Astrocyte of the cerebellum (primary cell): ENCODE results near the gene ABCB7.
A peak's percentile ranks its signal among the peaks of the same experiment; 100 is the strongest.
"Not testable (repeated sequence)": the region's sequence is repeated elsewhere in the genome, so short reads cannot be mapped to it uniquely, and the experiment has no call there.

Experiments used
- DNase-seq: peaks from one replicate; pipeline ENCODE4 v3.0.0-alpha.2; 2011; ENCODE audit warnings: low read depth
- H3K4me3 ChIP-seq: 2 replicates; pipeline ENCODE4 v1.5.1; 2011; ENCODE audit warnings: mild to moderate bottlenecking, low read depth, low read length, moderate library complexity
- in situ Hi-C: cut with HindIII; loops from 2 replicates; pipeline ENCODE4 v1.10.0; 2017; ENCODE audit warnings: low sequenced_read_pairs
- TF ChIP-seq, protein P1 (sequence below): IDR thresholded peaks from 2 replicates; pipeline ENCODE4 v1.5.1; 2012; ENCODE audit warnings: low read length, low read depth, moderate library complexity, mild to moderate bottlenecking; ENCODE audit errors: missing control alignments

ABCB7 gene

DNA sequence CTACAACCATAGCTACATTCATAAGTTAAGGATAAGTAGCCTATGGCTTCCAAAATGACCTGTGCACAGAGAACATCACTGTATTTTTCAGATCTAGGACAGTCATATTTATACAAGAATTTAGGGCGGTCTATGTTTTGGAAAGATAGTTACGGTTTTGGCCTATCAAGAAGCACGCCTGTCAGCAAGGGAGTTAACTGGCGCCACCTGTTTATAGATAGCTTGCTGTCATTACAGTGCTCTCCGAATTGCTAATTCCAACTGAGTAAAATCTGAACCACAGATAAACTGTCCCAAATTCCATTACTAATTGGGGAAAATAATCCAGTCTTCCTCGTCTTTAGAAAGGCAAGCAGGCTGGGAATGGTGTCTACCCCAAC, 646 bp downstream of the ABCB7 start:
- no peak for DNase-seq

DNA sequence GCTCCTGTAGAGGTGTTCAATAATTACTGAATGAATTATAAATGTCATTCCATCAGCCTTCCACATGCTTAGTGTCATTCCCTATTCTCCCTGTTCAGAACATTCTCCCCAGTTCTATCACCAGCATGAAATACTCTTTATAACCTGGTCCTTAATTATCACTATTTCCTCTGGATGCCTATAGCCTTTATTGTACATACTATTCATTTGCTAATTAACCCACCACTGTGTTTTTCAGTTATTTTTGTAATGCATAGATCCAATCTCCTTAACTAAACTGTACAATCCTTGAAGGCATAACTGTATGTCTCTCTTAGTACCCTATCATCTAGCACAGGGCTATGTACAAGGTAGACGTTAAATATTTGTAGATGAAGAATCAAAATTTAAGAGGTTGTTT, 1.2 kb downstream of the ABCB7 start:
- H3K4me3 ChIP-seq = no peak overlapping the region
- in situ Hi-C loops = no loop called here
- DNase-seq = no peak
- TF ChIP-seq, protein P1, sequence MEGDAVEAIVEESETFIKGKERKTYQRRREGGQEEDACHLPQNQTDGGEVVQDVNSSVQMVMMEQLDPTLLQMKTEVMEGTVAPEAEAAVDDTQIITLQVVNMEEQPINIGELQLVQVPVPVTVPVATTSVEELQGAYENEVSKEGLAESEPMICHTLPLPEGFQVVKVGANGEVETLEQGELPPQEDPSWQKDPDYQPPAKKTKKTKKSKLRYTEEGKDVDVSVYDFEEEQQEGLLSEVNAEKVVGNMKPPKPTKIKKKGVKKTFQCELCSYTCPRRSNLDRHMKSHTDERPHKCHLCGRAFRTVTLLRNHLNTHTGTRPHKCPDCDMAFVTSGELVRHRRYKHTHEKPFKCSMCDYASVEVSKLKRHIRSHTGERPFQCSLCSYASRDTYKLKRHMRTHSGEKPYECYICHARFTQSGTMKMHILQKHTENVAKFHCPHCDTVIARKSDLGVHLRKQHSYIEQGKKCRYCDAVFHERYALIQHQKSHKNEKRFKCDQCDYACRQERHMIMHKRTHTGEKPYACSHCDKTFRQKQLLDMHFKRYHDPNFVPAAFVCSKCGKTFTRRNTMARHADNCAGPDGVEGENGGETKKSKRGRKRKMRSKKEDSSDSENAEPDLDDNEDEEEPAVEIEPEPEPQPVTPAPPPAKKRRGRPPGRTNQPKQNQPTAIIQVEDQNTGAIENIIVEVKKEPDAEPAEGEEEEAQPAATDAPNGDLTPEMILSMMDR = no peak

More for the DNA sequence above, 646 bp downstream of the ABCB7 start:
- in situ Hi-C loops = no loop called here
- TF ChIP-seq, protein P1 = no peak
- peak overlapping the region; percentile 73 for H3K4me3 ChIP-seq

DNA sequence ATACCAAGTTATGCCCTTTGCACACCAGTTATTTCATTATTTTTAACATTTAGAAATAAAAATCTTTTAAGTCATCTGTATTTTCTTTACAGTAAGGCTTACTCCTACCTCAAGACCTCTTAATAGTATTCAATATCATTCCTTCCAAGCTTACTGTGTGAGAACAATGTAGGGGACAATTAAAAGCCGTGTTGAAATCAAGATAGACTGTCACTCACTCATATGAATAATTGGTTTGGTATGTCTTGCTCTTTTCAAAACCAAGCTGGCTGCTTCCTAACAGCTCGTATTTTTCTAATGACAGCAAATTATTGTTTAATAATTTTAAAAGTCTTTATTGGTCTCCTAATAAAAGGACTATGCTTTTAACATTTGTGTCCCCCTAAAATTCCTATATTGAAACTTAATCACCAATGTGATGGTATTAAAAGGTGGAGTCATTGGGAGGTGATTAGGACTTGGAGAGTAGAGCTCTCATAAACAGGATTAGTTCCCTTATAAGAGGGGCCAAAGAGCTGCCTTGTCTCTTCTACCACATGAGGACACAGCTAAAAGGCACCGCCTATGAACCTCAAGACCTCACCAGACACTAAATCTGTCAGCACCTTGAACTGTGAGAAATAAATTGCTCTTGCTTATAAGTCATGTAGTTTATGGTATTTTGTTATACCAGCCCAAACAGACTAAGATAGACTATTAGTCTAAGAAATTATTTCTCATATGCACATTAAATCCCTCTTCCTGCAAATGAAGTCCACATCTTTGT, 4.1 kb downstream of the ABCB7 start:
- in situ Hi-C loops = no loop called here
- TF ChIP-seq, protein P1 = no peak
- no peak overlapping the region for H3K4me3 ChIP-seq
- DNase-seq = no peak

DNA sequence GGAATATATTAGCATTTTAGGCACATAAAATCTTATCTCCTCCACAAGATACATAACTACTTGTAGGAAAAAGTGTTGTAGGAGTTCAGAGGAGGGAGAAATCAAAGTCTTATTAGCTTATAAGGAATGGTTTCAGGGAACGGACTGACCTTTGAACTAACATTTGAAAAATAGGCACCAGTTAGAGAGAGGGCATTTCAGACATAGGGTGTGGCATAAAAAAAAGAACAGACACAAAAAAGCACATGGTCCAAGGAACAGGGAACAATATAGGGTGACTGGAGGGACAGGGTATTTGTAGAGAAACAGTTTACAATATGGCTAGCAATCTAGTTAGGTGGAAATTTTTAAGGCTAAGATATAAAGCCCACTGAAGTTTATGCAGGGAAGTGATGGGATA, 6.4 kb downstream of the ABCB7 start:
- no peak overlapping the region for H3K4me3 ChIP-seq
- DNase-seq = no peak
- TF ChIP-seq, protein P1 = no peak
- in situ Hi-C loops = no loop called here

DNA sequence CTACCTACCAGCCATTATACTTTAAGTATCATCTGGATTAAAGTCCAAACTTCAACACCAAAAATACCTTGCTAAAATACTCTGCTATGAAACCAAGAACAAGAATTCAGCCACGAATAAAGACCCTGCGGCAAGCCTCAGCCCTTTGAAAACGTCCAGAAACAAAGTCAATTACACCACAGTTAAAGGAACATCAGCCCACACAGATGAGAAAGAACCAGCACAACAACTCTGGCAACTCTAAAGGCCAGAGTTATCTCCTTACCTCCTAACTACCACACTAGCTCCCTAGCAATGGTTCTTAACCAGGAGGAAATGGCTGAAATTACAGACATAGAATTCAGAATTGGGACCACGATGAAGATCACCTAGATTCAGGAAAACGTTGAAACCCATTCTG, 23.4 kb downstream of the ABCB7 start:
- in situ Hi-C loops = no loop called here

DNA sequence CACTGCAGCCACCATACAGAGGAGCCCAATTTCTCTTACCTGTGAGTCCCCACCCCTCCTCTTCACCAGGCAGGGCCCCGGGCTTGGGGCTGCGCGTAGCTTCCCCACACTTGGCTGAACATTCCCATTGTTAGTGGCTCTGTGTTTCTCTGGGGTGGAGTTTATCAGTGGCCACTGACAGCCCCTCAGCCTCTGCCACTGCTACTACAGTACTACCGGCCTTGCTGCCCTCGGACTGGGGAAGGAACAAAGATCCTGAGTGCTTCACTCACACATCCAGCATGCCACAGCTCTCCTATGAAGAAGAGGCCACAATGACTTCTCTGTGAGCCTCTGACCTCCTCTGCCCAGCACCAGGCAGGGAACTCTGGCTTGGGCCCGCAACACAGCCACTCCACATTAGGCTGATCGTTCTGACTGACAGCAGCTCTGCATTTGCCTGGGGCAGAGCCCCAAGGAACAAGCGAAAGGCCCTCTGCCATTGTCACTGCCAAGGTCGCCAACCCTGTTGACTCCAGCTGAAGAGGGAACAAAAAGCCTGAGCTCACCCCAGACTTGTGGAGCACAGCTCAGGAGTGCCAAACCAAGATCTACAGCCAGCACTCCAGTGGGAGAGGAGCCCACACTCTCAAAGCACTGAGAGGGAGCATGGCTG, 24.0 kb downstream of the ABCB7 start:
- in situ Hi-C loops = no loop called here
- DNase-seq = no peak
- no peak overlapping the region for H3K4me3 ChIP-seq
- TF ChIP-seq, protein P1 = no peak

More for the DNA sequence above, 23.4 kb downstream of the ABCB7 start:
- TF ChIP-seq, protein P1 = no peak
- DNase-seq = no peak
- no peak overlapping the region for H3K4me3 ChIP-seq

DNA sequence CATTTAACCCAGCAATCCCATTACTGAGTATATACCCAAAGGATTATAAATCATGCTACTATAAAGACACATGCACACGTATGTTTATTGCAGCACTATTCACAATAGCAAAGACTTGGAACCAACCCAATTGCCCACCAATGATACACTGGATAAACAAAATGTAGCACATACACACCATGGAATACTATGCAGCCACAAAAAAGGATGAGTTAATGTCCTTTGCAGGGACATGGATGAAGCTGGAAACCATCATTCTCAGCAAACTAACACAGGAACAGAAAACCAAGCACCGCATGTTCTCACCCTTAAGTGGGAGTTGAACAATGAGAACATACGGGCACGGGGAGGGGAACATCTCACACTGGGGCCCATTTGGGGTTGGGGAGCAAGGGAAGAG, 27.0 kb downstream of the ABCB7 start:
- in situ Hi-C loops, DNase-seq, H3K4me3 ChIP-seq: not testable (repeated sequence)
